Measurements from ENCODE around the gene EXOC6. TPM values are rescaled to one million over a fixed set of nuclear protein-coding genes. Genes with fewer than 3 reads are reported as not detected.

EXOC6 gene
- polyA plus RNA-seq, 2 donors = 1.4 to 2.0 TPM

DNA sequence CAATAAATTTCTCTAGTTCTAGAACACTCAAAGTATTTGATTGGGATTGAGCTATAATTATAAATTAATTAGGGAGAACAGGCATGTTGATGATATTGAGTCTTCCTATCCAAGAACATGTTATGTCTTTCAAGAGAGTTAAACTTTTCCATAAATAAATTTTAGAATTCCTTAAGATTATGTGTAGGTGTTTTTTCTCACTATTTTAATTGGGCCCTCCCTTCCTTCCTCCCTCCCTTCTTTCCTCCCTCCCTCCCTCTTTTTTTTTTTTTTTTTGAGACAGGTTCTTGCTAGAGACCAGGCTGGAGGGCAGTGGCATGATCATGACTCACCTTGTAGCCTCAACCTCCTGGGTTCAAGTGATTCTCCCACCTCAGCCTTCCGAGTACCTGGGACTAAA is 20.2 kb downstream of the EXOC6 start:
- Histone ChIP-seq H3K27ac (ENCODE audit: low read depth in 2 of 2, low read length in 1 of 2) (no peak overlapping the region), H3K9me3 (ENCODE audit: control insufficient read depth in 2 of 2, insufficient read depth in 1 of 2, low read depth in 1 of 2, low read length in 1 of 2) (no peaks in the 10 kb centered on the region), H3K27me3 (ENCODE audit: control insufficient read depth in 1 of 2, insufficient read depth in 2 of 2, low read length in 2 of 2) (no peaks in the 10 kb centered on the region), H3K4me1 (ENCODE audit: control insufficient read depth in 2 of 2, insufficient read depth in 2 of 2, low read length in 1 of 2) (no peaks in the 10 kb centered on the region), H3K36me3 (ENCODE audit: control insufficient read depth in 2 of 2, insufficient read depth in 2 of 2, low read length in 1 of 2) (no peaks in the 10 kb centered on the region), H3K4me3 (ENCODE audit: low read depth in 1 of 2, low read length in 2 of 2) (no peak overlapping the region)
- WGBS, 2 donors = 89 to 96% methylated on average over 1 of the region's 1 CpG

DNA sequence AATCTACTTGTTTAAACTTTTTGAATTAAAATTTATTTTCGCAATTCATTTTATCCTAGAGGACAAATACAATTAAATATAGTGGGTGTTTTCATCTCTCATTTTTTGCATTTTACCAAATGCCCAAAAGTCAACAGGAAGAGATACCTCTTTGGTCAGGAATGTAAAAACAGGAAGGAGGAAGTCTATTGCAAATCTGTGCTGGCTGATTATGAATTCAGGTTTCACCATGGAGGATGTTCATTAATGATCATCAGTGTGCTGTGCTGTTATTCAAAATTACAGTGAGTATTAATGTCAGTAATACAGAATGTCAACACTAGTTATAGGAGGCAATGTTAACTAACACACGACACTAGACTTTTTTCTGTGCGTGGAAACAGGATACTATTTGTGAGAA is 24.7 kb downstream of the EXOC6 start:
- no peaks in the 10 kb centered on the region for H3K36me3 ChIP-seq (ENCODE audit: control insufficient read depth in 2 of 2, insufficient read depth in 2 of 2, low read length in 1 of 2)
- H3K9me3 ChIP-seq (ENCODE audit: control insufficient read depth in 2 of 2, insufficient read depth in 1 of 2, low read depth in 1 of 2, low read length in 1 of 2) = no peaks in the 10 kb centered on the region
- no peak overlapping the region for H3K27ac ChIP-seq (ENCODE audit: low read depth in 2 of 2, low read length in 1 of 2)
- H3K4me3 ChIP-seq (ENCODE audit: low read depth in 1 of 2, low read length in 2 of 2) = no peak overlapping the region
- H3K27me3 ChIP-seq (ENCODE audit: control insufficient read depth in 1 of 2, insufficient read depth in 2 of 2, low read length in 2 of 2) = no peaks in the 10 kb centered on the region
- 86 to 91% methylated on average over 3 of the region's 3 CpGs for WGBS, 2 donors
- H3K4me1 ChIP-seq (ENCODE audit: control insufficient read depth in 2 of 2, insufficient read depth in 2 of 2, low read length in 1 of 2) = no peaks in the 10 kb centered on the region

DNA sequence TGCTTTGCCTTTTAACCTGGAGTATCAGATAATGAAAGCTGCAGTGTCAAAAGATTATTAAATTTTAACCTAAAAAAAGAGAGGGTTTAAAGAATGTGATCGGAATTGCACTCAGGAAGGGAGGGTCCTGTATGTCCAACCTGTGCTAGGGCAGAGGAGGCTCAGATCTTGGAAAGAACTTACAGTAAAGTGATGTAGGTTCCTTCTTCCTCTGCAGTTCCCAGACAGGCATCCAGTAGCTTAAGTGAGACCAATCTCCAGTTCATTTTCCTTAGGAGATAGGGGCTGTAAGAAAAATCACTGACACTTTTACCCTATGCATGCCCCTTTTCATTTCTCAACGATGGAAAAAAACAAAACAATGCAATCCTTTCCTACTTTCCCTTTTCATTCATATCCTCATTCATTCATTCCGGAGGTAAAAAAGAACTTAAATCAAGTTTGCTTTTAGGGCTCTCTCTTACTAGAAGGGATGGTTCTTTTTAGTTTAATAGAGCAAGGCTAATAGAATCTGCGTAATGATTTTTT is 28.3 kb downstream of the EXOC6 start:
- H3K9me3 ChIP-seq (ENCODE audit: control insufficient read depth in 2 of 2, insufficient read depth in 1 of 2, low read depth in 1 of 2, low read length in 1 of 2) = no peaks in the 10 kb centered on the region
- H3K4me3 ChIP-seq (ENCODE audit: low read depth in 1 of 2, low read length in 2 of 2) = no peak overlapping the region
- no peaks in the 10 kb centered on the region for H3K36me3 ChIP-seq (ENCODE audit: control insufficient read depth in 2 of 2, insufficient read depth in 2 of 2, low read length in 1 of 2)
- no peaks in the 10 kb centered on the region for H3K27me3 ChIP-seq (ENCODE audit: control insufficient read depth in 1 of 2, insufficient read depth in 2 of 2, low read length in 2 of 2)
- WGBS, 2 donors = 44 to 58% methylated on average over 4 of the region's 4 CpGs
- H3K27ac ChIP-seq (ENCODE audit: low read depth in 2 of 2, low read length in 1 of 2) = no peak overlapping the region
- no peaks in the 10 kb centered on the region for H3K4me1 ChIP-seq (ENCODE audit: control insufficient read depth in 2 of 2, insufficient read depth in 2 of 2, low read length in 1 of 2)

- Histone ChIP-seq H3K9me3 (ENCODE audit: control insufficient read depth in 2 of 2, insufficient read depth in 1 of 2, low read depth in 1 of 2, low read length in 1 of 2) (no peaks in the 10 kb centered on the region), H3K4me1 (ENCODE audit: control insufficient read depth in 2 of 2, insufficient read depth in 2 of 2, low read length in 1 of 2) (no peaks in the 10 kb centered on the region), H3K27ac (ENCODE audit: low read depth in 2 of 2, low read length in 1 of 2) (no peak overlapping the region), H3K27me3 (ENCODE audit: control insufficient read depth in 1 of 2, insufficient read depth in 2 of 2, low read length in 2 of 2) (no peaks in the 10 kb centered on the region), H3K4me3 (ENCODE audit: low read depth in 1 of 2, low read length in 2 of 2) (no peak overlapping the region), H3K36me3 (ENCODE audit: control insufficient read depth in 2 of 2, insufficient read depth in 2 of 2, low read length in 1 of 2) (no peaks in the 10 kb centered on the region)
- 37 to 38% methylated on average over 4 of the region's 4 CpGs for WGBS, 2 donors
Observed at GRCh38 chr10:92880233-92880861, 32.0 kb downstream of the EXOC6 start.

DNA sequence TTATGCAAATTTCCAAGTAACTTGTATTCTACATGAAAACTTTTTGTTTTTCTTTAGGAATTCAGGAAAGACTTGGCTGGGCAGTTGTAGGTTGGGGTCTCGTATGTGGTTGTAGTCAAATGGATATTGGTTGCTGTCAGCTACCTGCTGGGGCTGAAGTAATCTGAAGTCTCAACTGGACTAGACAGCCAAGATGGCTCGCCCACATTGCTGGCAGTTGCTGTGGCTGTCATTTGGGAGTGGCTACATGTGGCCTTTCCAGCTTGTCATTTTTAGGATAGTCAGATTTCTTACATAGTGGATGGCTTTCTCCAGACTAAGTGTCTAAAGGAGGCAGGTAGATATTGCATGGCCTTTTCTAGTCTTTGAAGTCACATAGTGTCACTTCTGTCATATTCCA is 32.6 kb downstream of the EXOC6 start:
- 68 to 78% methylated on average over 2 of the region's 2 CpGs for WGBS, 2 donors
- no peaks in the 10 kb centered on the region for H3K9me3 ChIP-seq (ENCODE audit: control insufficient read depth in 2 of 2, insufficient read depth in 1 of 2, low read depth in 1 of 2, low read length in 1 of 2)
- no peaks in the 10 kb centered on the region for H3K36me3 ChIP-seq (ENCODE audit: control insufficient read depth in 2 of 2, insufficient read depth in 2 of 2, low read length in 1 of 2)
- H3K27me3 ChIP-seq (ENCODE audit: control insufficient read depth in 1 of 2, insufficient read depth in 2 of 2, low read length in 2 of 2) = no peaks in the 10 kb centered on the region
- no peak overlapping the region for H3K4me3 ChIP-seq (ENCODE audit: low read depth in 1 of 2, low read length in 2 of 2)
- no peak overlapping the region for H3K27ac ChIP-seq (ENCODE audit: low read depth in 2 of 2, low read length in 1 of 2)
- no peaks in the 10 kb centered on the region for H3K4me1 ChIP-seq (ENCODE audit: control insufficient read depth in 2 of 2, insufficient read depth in 2 of 2, low read length in 1 of 2)

DNA sequence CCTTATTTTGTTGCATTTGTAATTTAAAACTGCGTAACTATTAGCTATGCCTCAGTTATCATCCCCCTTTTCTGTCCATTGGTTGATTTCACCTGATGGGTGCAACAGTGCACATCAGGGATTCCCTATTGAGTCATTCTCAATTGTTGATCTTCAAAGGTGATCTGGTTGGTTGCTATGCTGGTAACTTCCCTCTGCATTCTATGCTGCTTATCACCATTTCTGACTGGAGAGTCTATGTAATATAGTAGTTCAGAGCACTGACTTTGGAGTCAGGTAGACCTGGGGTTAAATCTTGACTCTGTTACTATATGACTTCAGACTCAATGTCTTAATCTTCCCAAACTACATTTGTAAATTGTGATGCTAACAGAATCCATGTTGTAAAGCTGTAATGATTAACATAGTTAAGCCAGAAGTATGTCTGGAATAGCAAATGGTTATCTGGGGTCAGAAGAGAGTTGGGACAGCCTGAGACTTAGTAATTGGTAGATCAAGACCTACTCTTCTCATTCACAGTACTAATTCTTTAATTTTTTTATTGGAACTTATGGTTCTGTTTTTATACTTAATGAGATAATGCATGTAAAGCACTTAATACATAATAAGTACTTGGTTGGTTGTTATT is 38.1 kb downstream of the EXOC6 start:
- H3K27ac ChIP-seq (ENCODE audit: low read depth in 2 of 2, low read length in 1 of 2) = no peak overlapping the region
- H3K9me3 ChIP-seq (ENCODE audit: control insufficient read depth in 2 of 2, insufficient read depth in 1 of 2, low read depth in 1 of 2, low read length in 1 of 2) = no peaks in the 10 kb centered on the region
- H3K4me1 ChIP-seq (ENCODE audit: control insufficient read depth in 2 of 2, insufficient read depth in 2 of 2, low read length in 1 of 2) = no peaks in the 10 kb centered on the region
- no peak overlapping the region for H3K4me3 ChIP-seq (ENCODE audit: low read depth in 1 of 2, low read length in 2 of 2)
- WGBS, 2 donors = 97% methylated on average over 1 of the region's 1 CpG
- H3K27me3 ChIP-seq (ENCODE audit: control insufficient read depth in 1 of 2, insufficient read depth in 2 of 2, low read length in 2 of 2) = no peaks in the 10 kb centered on the region
- H3K36me3 ChIP-seq (ENCODE audit: control insufficient read depth in 2 of 2, insufficient read depth in 2 of 2, low read length in 1 of 2) = no peaks in the 10 kb centered on the region

GRCh38 chr10:92890471-92890870 is 42.2 kb downstream of the EXOC6 start:
- H3K9me3 ChIP-seq (ENCODE audit: control insufficient read depth in 2 of 2, insufficient read depth in 1 of 2, low read depth in 1 of 2, low read length in 1 of 2) = no peaks in the 10 kb centered on the region
- no peaks in the 10 kb centered on the region for H3K36me3 ChIP-seq (ENCODE audit: control insufficient read depth in 2 of 2, insufficient read depth in 2 of 2, low read length in 1 of 2)
- H3K27ac ChIP-seq (ENCODE audit: low read depth in 2 of 2, low read length in 1 of 2) = no peak overlapping the region
- no peak overlapping the region for H3K4me3 ChIP-seq (ENCODE audit: low read depth in 1 of 2, low read length in 2 of 2)
- H3K27me3 ChIP-seq (ENCODE audit: control insufficient read depth in 1 of 2, insufficient read depth in 2 of 2, low read length in 2 of 2) = no peaks in the 10 kb centered on the region
- H3K4me1 ChIP-seq (ENCODE audit: control insufficient read depth in 2 of 2, insufficient read depth in 2 of 2, low read length in 1 of 2) = no peaks in the 10 kb centered on the region

DNA sequence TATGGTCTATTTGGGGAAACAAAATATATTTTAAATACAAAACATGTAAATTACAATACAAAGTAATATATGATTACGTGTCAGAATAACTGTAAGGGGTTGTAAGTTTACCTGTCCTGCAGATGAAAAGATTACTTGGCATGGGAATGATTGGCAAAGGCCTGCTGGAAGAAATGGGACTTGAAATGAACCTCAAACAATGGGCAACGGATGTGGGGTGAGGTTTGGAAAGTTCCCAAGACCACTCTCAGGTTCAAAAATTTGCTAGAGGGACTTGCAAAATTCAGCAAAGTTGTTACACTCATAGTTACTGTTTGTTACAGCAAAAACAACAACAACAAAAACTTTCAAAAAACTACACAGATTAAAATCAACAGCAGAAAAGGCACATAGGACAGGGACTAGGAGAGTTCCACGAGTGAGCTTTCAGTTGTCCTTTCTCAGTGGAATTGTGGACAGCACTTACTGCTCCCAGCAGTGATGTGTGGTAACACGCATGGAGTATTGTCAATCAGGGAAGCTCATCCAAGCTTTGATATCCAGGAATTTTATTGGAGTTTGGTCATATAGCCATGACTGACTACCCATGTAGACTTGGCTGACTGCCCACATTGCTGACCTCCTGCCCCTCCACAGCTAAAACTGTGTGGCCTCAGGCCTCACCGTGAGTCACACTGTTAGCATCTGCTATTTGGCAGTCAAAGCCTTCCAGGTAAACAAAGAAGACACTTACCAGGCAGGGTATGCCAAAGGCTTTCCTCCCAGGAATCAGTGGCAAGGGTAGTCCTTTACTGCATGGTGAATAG is 43.8 kb downstream of the EXOC6 start:
- Histone ChIP-seq H3K27me3 (ENCODE audit: control insufficient read depth in 1 of 2, insufficient read depth in 2 of 2, low read length in 2 of 2) (no peaks in the 10 kb centered on the region), H3K36me3 (ENCODE audit: control insufficient read depth in 2 of 2, insufficient read depth in 2 of 2, low read length in 1 of 2) (no peaks in the 10 kb centered on the region), H3K4me3 (ENCODE audit: low read depth in 1 of 2, low read length in 2 of 2) (no peak overlapping the region), H3K4me1 (ENCODE audit: control insufficient read depth in 2 of 2, insufficient read depth in 2 of 2, low read length in 1 of 2) (no peaks in the 10 kb centered on the region), H3K9me3 (ENCODE audit: control insufficient read depth in 2 of 2, insufficient read depth in 1 of 2, low read depth in 1 of 2, low read length in 1 of 2) (no peaks in the 10 kb centered on the region), H3K27ac (ENCODE audit: low read depth in 2 of 2, low read length in 1 of 2) (no peak overlapping the region)
- 45 to 60% methylated on average over 5 of the region's 5 CpGs for WGBS, 2 donors

- no peaks in the 10 kb centered on the region for H3K36me3 ChIP-seq (ENCODE audit: control insufficient read depth in 2 of 2, insufficient read depth in 2 of 2, low read length in 1 of 2)
- no peaks in the 10 kb centered on the region for H3K4me1 ChIP-seq (ENCODE audit: control insufficient read depth in 2 of 2, insufficient read depth in 2 of 2, low read length in 1 of 2)
- no peaks in the 10 kb centered on the region for H3K27me3 ChIP-seq (ENCODE audit: control insufficient read depth in 1 of 2, insufficient read depth in 2 of 2, low read length in 2 of 2)
- no peaks in the 10 kb centered on the region for H3K9me3 ChIP-seq (ENCODE audit: control insufficient read depth in 2 of 2, insufficient read depth in 1 of 2, low read depth in 1 of 2, low read length in 1 of 2)
- 58 to 60% methylated on average over 3 of the region's 3 CpGs for WGBS, 2 donors
- H3K27ac ChIP-seq (ENCODE audit: low read depth in 2 of 2, low read length in 1 of 2) = no peak overlapping the region
- no peak overlapping the region for H3K4me3 ChIP-seq (ENCODE audit: low read depth in 1 of 2, low read length in 2 of 2)
Observed at GRCh38 chr10:92892691-92893054, 44.4 kb downstream of the EXOC6 start.
